HG02943 (cell line): ENCODE measurements around the gene TBC1D1.

Experiments used
- ATAC-seq: cut with Tn5 transposase; IDR thresholded peaks from one replicate; pipeline ENCODE4 v1.9.1; 2021; ENCODE audit warnings: mild to moderate bottlenecking, low read depth, moderate library complexity; ENCODE audit not compliant: unreplicated experiment

The TBC1D1 gene

DNA sequence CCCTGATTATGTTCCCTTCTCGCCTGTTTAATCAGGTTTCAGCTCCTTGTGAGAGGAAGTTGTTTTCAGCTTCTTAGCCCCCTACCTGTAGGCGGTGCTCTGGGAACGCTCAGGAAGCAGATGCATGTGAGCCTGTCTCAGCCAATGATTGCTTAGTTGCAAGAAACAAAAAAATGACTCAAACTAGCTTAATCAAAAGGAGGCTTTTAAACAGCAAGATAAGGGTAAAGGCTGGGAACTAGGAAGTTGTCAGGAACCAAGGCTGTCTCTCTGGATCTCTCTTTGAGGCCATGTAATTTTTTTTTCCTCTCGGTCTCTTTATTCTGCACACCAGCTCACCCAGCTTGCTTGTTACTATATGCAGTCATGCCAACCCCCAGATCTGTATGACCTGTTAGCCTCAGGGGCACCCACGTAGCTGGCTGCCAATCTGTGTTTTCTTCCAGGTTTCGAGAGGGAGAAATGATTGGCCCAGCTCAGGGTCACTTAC is 178.4 kb downstream of the TBC1D1 start:
- no peak for ATAC-seq

DNA sequence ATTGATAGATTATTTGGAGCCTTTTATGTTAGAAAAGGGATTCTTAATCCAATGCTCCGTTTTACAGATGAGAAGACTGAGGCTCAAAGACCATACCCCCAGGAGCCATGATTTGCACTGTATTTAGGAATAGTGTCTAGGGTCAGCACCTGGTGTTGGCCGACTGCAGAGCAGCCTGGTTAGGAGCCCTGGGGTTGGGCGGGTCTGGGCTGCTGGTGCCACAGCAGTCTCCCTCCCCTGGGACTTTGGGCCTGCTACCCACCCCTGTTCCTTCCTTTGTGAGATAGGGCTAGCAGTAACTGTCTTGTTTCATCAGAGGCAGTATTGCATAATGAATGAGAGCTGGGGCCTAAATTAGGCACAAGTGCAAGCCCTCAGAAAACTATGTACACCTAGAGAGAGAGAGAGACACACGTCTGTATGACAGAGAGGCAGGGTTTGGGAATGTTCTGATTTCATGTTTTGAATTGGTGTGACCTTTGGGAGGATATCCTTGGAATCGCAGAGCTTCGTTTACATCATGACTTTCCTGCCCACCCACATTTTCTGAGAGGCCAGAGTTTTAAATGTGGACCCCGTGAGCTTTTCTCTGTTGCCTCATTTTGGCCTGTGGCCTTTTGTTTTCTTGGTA is 181.0 kb downstream of the TBC1D1 start:
- ATAC-seq, result no peak

DNA sequence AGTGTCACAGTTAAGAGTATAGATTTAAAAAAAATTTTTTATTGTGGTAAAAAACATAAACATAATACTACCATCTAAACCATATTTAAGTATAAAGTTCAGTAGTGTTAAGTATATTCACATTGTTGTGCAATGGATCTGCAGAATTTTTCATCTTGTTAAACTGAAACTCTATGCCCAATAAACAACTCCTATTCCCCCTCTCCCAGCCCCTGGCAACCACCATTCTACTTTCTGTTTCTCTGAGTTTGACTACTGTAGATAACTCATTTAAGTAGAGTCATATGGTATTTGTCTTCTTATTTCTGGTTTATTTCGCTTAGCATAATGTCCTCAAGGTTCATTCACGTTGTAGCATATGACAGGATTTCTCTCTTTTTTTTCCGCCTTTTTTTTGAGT is 181.7 kb downstream of the TBC1D1 start:
- ATAC-seq, result no peak

DNA sequence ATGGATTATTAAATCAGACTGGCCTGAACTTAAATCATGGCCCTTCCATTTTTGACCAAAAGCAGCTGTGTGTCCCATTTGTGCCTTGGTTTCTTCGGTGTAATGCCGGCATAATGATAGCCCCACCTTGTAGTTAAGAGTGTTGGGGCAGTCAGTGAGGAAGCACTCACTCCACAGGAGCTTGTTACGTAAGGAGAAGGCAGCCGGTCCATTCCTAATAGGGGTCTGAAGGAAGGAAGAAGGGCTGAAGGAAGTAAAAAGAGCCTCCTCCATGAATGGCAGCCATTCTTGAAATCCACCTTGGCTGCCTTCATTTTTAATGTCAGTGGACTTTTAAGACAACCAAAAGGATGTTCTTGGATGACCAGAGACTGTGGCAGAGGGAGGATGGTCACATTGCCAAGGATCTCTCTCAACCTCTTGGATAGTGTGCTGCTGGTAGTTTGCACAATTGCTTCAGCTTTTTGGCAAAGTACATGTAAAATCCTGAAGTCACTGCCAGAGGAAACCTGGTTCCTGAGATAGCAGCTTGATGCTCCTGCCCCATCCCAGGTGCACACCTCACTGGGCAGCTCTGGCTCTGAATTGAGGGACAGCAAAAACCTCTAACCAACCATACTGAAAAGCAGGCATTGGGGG is 182.8 kb downstream of the TBC1D1 start:
- ATAC-seq, result no peak

DNA sequence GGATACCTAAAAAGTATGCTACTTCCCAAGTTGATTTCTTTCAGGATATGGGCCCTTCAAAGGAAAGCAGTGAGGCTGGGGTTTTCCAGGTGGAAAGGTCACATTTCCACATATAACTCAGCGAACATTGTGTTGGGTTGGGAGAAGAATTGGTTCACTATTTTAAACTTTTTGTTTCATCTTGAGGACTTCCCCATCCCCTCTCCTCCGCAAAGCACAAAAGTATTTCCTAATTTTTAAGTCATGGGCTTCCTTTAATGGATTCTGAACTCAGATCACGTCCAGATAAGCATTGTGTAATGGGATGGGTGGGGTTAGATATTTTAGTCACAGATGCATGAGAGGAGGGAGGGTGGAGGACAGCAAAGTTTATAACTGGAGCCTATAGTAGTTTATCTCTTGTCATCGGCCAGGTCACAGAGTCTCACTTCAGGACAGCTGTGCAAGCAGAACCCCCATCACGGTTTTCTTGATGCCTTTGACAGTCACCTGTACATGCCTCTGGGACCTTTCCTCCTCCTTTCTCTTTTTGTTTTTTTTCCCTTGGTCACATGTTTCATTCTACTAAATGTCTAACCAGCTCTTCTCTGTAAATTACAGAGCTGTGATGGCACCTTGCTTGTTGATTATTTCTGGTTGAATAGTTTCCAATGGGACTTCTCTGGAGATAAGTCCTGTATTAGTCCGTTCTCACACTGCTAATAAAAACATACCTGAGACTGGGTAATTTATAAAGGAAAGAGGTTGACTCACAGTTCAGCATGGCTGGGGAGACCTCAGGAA is 184.7 kb downstream of the TBC1D1 start:
- ATAC-seq, result no peak

DNA sequence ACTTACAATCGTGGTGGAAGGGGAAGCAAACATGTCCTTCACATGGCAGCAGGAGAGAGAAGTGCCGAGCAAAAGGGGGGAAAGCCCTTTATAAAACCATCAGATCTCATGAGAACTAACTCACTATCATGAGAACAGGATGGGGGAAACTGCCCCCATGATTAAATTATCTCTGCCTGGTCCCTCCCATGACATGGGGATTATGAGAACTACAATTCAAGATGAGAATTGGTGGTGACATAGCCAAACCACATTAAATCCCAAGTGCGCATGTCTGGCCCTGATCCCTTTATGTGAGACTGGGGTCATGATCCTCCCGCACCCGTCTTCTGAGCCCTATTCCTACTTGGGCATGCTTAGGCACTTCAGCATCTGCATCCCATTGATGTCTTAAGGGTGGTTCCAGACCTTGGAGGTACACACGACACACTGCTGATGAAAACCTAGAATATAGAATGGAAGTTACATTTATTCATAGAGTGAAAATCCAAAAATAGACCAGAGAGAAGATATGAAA is 185.3 kb downstream of the TBC1D1 start:
- ATAC-seq, result no peak

DNA sequence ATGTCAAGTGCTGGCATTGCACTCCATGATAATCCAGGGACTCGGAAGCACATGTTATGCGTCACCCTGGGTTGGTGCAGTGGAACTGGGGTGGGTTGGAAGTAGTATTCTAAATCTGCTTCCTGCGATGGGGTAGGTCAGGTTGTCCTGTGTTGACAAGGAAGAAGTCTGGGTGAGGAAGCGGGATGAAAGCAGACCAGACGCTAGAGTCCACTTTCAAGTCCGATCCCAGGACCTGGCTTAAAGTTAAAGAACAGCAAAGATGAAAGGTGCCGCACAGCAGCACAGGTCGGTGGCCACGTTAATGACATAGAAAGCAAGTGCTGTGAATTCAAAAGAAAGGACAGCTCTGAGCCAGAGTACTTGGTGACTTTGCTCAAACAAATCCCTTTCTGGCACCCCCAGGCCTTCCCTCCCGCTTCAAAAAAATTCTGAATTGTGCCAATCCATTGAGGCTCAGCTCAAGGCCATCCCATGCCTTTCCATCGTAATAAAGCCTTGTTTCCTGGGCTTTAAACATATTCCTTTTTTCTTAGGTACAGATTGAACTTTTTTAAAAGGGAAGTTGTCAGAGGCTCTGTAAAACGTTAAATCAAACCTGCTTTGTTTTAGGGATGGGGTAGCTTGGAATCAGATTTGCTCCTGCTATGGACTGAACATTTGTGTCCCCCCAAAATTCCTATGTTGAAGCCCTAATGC is 187.1 kb downstream of the TBC1D1 start:
- no peak for ATAC-seq

DNA sequence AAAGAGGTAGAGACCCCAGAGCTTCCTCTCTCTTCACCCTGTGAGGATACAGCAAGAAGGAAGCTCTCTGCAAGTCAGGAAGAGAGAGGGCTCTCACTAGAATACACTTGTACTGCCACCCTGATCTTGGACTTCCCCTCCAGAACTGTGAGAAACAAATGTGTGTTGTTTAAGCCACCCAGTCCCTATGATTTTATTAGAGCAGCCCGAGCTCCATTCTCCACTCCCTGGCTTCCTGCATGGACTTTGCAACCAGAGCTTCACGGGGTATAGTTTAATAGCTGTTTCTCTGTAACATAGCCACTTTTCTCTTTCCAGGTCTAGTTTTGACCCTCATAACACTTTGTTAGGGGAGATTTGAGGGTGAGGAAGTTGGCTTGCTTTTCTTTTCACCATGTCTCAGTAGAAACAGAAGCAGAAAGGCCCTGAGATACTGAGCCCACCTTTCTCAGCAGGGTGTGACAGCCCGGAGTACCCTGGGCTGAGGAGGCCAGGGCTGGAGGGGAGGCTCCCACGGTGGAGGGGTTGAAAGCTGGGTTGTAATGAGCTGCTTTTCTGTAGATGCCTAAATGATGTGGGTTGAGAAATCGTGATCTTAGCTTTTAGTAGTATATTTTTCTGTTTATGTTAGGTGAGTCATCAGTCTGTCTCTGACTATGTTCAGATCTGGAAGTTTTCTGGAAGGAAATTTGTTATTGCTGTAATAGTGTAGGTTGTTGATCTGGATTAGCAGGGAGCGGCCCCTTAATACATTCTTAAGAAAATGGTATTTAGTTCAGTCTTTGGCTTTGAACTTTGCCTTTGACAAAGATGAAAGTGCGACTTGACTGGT is 187.9 kb downstream of the TBC1D1 start:
- ATAC-seq, result no peak

DNA sequence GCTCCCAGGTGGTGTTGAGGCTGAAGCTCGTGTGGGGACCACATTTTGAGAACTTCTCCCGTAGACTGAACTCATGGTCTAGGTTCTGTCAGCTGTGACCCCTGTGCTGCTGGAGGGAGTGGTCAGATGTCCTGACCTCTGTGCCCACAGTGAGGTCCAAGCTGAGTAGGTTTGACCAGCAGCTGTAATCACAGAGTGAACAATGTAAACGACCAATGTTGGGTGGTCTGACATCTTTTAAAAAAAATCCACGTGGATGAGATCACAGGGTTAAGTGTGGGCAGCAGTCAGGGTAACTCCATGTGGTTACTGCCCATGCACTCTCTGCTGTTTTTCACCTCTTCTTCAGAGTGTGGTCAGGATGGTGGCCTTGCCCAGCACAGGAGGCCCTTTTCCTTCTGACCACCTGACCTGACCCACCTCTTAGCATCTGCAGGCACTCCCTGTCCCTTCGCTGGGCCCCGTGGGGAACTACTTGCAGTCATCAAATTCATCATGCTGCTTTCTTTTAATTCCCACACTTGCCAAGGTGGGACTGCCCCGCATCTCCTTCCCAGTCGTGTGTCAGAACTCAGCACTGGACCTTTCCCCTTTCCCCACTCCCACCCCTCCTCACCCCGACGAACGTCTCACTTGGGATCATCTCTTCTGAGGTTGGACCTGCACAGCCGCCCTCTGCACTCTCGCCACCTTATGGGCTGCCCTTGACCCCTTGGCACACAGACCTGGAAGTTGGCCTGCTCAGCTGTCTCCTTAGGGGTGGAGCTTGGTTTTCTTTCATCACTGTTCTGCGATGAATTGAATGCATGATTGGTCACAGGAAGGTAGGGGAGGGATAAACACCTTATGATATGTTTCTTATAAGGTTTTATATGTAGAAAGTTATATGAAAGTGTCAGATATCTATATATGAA is 189.4 kb downstream of the TBC1D1 start:
- no peak for ATAC-seq

DNA sequence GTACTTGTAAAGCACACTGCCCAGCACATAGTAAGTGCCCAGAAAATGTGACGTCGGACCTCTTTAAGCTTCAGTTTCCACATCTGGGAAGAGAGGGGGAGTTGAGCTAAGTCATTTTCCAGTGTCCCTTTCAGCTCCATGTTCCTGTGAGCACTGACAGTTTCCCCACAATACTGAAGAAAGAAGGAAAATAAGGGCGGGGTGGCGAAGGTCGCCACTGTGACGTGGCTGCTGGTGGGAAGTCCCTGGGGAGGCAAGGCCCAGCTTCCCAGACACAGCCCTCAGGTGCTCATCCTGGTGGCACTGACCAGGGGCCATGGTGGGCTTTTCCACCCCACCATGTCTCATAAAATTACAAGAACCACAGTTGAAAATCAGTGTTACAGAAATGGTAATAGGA is 191.1 kb downstream of the TBC1D1 start:
- no peak for ATAC-seq

DNA sequence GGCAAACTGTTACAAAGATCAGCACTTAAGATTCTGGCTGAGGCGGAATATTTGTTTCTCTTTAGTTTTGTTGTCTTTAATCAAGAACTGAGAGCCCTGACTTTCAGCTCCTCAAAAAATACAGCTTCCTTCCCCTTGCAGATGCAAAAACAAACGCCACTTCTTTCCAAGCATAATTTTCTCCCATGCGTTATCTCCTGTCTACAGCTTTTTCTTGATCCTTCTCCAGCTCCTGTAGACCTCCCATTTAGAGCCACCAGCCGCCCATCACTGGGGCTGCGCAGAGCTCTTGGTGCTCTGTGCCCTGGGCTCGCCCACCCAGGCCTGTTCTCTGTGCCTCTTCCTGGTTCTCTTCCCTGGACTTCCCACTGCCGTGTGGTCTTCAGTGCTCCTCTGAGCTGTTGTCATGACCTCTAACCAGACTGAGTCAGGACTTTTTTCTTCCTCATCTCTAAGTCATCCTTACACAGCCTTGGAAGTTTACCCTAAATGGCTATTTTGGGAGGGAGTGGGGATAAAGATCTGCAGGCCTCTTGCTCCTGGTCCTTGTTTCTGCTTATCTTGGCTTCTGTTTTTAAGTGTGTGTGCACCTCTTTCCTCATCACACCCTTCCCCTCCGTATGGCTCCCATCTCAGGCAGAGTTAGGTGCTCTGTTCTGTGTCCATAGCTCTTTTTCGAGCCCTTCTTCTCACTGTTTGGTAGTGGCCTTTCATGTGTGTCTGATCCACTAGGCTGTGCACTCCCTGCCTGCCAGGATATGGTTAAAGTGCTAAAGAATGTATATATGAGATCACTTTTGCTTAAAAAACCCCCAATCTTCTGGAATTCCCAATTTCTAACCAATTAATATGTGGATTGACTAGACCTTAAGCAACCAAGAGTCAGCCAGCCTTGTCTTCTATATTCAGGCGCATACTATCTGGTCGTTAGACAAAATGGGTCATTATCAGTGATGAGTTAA is 191.8 kb downstream of the TBC1D1 start:
- ATAC-seq, result no peak

DNA sequence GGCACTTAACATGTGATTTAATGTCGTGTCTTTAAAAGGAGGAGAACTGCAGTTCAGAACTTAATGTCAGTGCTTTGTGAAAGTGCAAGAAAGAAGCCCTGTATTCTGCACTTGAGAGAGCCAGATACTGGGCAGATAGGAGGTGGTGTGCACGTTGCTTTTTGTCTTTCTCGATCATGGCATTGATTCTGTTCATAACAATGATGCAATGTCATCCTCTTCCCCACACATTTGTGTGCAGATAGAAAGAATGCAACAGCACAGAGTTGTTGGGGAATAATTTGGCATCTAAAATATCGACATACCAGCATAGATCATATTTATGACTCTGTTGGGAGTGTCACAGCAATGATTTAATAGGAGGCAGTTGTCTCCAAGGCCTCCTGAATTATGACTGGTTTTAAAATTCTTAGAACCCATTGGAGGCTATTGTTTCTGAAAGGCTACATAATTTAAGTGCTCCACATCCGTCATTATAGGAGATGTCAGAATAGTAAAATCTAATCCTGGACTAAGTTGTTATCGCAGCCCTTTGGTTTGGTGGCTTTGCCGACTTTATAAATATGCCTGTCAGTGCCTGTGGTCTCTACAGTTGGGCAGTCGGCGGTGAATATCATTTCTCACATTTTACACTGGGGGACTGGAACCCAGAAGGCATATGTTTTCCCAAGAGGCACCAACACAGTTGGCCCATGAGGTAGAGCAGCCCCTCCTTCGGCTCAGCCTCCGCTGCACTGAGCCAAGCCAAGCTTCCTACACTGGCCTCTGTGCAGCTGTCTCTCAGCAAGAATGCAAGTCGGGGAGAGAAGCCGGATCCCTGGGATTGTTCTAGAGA is 194.2 kb downstream of the TBC1D1 start:
- ATAC-seq, result no peak

DNA sequence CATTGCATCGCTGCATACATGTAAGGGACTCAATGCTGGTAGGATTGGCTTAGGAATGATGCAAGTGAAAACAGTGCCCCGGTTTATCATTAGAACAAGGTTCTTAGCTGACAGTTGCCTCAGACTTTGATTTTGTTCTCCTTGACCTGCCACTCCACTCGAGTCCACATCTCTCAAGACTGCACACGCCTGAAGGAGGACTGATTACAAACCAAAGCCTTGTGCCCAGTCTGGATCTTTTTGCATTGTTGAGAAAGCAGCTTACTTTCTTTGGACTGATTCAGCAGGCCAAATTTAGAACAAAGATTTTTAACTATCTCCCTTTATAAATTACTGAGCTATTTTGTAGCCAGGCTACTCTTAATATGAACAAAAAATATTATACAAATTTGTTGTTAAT is 194.9 kb downstream of the TBC1D1 start:
- no peak for ATAC-seq

DNA sequence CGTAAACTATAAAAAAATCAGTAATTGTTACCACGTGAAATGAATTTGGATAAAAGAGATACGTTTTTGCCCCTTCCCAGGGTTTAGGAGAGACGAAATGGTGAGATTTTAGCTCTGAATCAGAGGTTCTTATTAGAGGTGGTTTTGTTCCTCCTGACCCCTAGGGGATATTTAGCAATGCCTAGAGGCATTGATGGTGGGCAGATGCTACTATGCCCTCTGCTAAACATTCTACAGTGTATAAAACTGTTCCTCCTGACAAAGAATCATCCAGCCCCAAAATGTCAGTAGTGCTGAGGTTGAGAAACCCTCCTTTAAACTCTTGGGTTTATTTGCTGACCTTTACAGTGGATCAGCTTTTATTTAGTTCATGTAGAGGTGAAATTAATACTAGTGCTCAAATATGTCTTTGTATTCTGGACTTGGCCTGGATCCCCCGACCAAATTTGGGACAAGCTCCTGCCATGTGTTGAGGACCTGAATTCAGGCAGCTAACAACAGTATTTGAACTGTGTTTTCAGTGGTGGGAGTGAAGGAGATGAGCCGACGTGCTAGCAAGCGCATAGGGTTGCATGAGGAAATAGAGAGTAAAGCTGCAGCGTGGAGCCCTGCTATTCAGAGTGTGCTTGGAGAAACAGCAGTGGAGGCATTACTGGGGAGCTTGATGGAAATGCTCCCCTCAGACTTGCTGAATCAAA is 195.4 kb downstream of the TBC1D1 start:
- no peak for ATAC-seq

DNA sequence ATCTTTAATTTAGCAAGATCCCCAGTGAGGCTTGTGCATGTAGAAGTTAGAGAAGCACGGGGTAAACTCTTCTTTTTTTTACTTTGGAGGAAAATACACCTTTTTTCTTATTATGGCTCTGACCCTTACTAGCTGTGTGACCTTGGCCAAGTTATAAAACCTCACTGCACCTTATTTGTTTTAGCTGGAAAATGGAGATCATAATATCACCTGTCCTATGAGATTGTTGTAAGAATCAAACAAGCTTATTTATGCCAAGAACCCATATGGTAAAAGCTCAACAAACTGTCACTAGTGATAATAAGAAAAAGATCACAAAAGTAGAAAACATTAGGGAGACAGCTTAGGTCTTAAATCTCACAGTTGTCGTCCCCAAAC is 196.0 kb downstream of the TBC1D1 start:
- ATAC-seq, result no peak

DNA sequence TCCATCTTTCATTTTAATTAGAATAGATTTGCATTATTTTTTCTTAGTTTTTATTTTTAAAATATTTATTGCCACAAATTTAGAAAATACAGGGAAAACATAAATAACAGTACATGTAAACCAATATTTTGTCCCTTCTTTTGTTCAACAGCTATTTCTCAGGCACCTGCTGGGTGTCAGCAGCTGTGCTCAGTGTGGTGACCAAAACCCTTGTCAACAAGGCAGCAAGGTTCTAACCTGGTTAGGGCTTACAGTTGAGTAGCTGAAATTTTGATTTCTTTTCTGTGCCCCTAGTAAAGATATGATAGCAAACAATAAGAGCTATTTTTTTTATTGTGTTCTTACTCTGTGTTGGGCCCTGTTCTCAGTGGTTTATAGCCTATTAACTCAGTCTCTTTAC is 197.4 kb downstream of the TBC1D1 start:
- ATAC-seq, result no peak
